H1 (cell line): ENCODE results near the gene SLC4A1. TPM values are rescaled to one million over a fixed set of nuclear protein-coding genes. Genes with fewer than 3 reads are reported as not detected.

Experiments used
- CTCF ChIA-PET: fragments of 300-600 bp; sonication (Branson Sonifier 250); formaldehyde crosslinking; loops from one replicate; lab custom pipeline; 2021; ENCODE audit not compliant: partially characterized antibody; lab: Charles Lee
- POLR2A ChIA-PET: fragments of 300-600 bp; sonication (Branson Sonifier 250); formaldehyde crosslinking; loops from one replicate; lab custom pipeline; 2021; ENCODE audit warnings: inconsistent platforms; ENCODE audit not compliant: partially characterized antibody; lab: Charles Lee
- DNase-seq, 2 experiments: peaks; one replicate each; pipeline versions ENCODE4 v3.0.0 to v3.0.0-alpha.2; 2010 to 2022; ENCODE audit warnings: low spot score in 2 of 2, low read depth in 1 of 2, mixed read lengths in 1 of 2
- FAIRE-seq: peaks from 2 replicates; lab custom pipeline; 2011; peaks lifted over from hg19 to GRCh38; lab: Jason Lieb, UNC
- H2AFZ ChIP-seq: 2 replicates; pipeline ENCODE4 v1.8.1; 2012; ENCODE audit warnings: low read length, inconsistent platforms
- H2AK5ac ChIP-seq: 2 replicates; pipeline ENCODE4 v1.6.1; 2013; ENCODE audit warnings: low read depth, low read length
- H2BK120ac ChIP-seq: replicated peaks from 2 replicates; pipeline ENCODE3; 2013; ENCODE audit warnings: low read depth, low read length, inconsistent platforms
- H2BK12ac ChIP-seq: 2 replicates; pipeline ENCODE4 v1.6.1; 2013; ENCODE audit warnings: low read depth, low read length
- H2BK15ac ChIP-seq: 2 replicates; pipeline ENCODE4 v1.6.1; 2013; ENCODE audit warnings: low read length
- H2BK20ac ChIP-seq: 2 replicates; pipeline ENCODE4 v1.6.1; 2013; ENCODE audit warnings: low read length
- H2BK5ac ChIP-seq: 2 replicates; pipeline ENCODE4 v1.6.1; 2013; ENCODE audit warnings: low read depth, low read length
- H3K14ac ChIP-seq: 2 replicates; pipeline ENCODE4 v1.6.1; 2013; ENCODE audit warnings: inconsistent platforms; ENCODE audit not compliant: insufficient read length
- H3K18ac ChIP-seq: 2 replicates; pipeline ENCODE4 v1.6.1; 2013; ENCODE audit warnings: low read length; ENCODE audit errors: extremely low read depth
- H3K23ac ChIP-seq: 2 replicates; pipeline ENCODE4 v1.6.1; 2013; ENCODE audit warnings: inconsistent platforms; ENCODE audit not compliant: insufficient read length
- H3K23me2 ChIP-seq: 2 replicates; pipeline ENCODE4 v1.6.1; 2013; ENCODE audit warnings: low read depth, low read length
- H3K27ac ChIP-seq: 2 replicates; pipeline ENCODE4 v1.6.1; 2011; ENCODE audit warnings: low read depth, low read length, inconsistent platforms
- H3K27me3 ChIP-seq, 4 experiments: replicated peaks in 1 of 4; 1 replicate in 1 of 4; 2 replicates in 3 of 4; pipeline versions ENCODE4 v1.6.1 to v1.8.1; 2011 to 2013; ENCODE audit warnings: low read length in 3 of 4, mild to moderate bottlenecking in 3 of 4, inconsistent platforms in 2 of 4, mixed read lengths in 2 of 4, moderate library complexity in 1 of 4; ENCODE audit not compliant: control insufficient read depth in 3 of 4, insufficient read depth in 3 of 4; ENCODE audit errors: extremely low read depth in 1 of 4
- H3K36me3 ChIP-seq, 4 experiments: 2 replicates each; pipeline versions ENCODE4 v1.6.1 to v1.8.1; 2011 to 2013; ENCODE audit warnings: mild to moderate bottlenecking in 4 of 4, low read length in 3 of 4, moderate library complexity in 2 of 4, control low read depth in 1 of 4, inconsistent platforms in 1 of 4; ENCODE audit not compliant: insufficient read depth in 4 of 4, control insufficient read depth in 2 of 4
- H3K4ac ChIP-seq: replicated peaks from 2 replicates; pipeline ENCODE3; 2013; ENCODE audit warnings: low read length, low read depth, mixed read lengths, inconsistent platforms; ENCODE audit not compliant: insufficient read length
- H3K4me1 ChIP-seq, 4 experiments: replicated peaks in 1 of 4; 1 replicate in 1 of 4; 2 replicates in 3 of 4; pipeline versions ENCODE4 v1.6.1 to v1.8.1; 2011 to 2013; ENCODE audit warnings: low read length in 3 of 4, inconsistent platforms in 2 of 4, mixed read lengths in 1 of 4; ENCODE audit not compliant: insufficient read depth in 4 of 4, control insufficient read depth in 3 of 4
- H3K4me2 ChIP-seq, 2 experiments: 2 replicates each; pipeline versions ENCODE4 v1.6.1 to v1.8.1; 2011 to 2013; ENCODE audit warnings: low read depth in 2 of 2, low read length in 2 of 2, control low read depth in 1 of 2, inconsistent platforms in 1 of 2, mild to moderate bottlenecking in 1 of 2; ENCODE audit not compliant: insufficient read depth in 1 of 2
- H3K4me3 ChIP-seq, 4 experiments: fragments of 200-600, 300-600 bp in 1 of 4; sonication (generic), shearing (Covaris generic), sonication (Bioruptor Twin) in 1 of 4; 2 replicates each; pipeline versions ENCODE4 v1.5.1 to v1.8.1; 2011 to 2016; ENCODE audit warnings: low read length in 4 of 4, low read depth in 3 of 4, control low read depth in 2 of 4, inconsistent platforms in 2 of 4, mild to moderate bottlenecking in 2 of 4, mixed read lengths in 1 of 4, moderate library complexity in 1 of 4; ENCODE audit not compliant: insufficient read depth in 2 of 4; ENCODE audit errors: extremely low read depth in 1 of 4
- H3K56ac ChIP-seq: replicated peaks from 2 replicates; pipeline ENCODE3; 2013; ENCODE audit warnings: low read depth, mild to moderate bottlenecking, mixed read lengths, low read length, inconsistent platforms; ENCODE audit not compliant: insufficient read length
- H3K79me1 ChIP-seq: 2 replicates; pipeline ENCODE4 v1.6.1; 2013; ENCODE audit warnings: low read depth, low read length, control low read depth
- H3K79me2 ChIP-seq, 2 experiments: 2 replicates each; pipeline versions ENCODE4 v1.6.1 to v1.8.1; 2012 to 2013; ENCODE audit warnings: low read length in 2 of 2, mild to moderate bottlenecking in 2 of 2, inconsistent platforms in 1 of 2; ENCODE audit not compliant: insufficient read depth in 2 of 2, control insufficient read depth in 1 of 2
- H3K9ac ChIP-seq, 4 experiments: replicated peaks in 1 of 4; 1 replicate in 1 of 4; 2 replicates in 3 of 4; pipeline versions ENCODE4 v1.6.1 to v1.8.1; 2011 to 2013; ENCODE audit warnings: low read depth in 3 of 4, low read length in 3 of 4, control low read depth in 2 of 4, mild to moderate bottlenecking in 2 of 4, moderate library complexity in 2 of 4, inconsistent platforms in 1 of 4; ENCODE audit errors: extremely low read depth in 1 of 4
- H3K9me3 ChIP-seq, 2 experiments: 2 replicates each; pipeline versions ENCODE4 v1.6.1 to v1.8.1; 2012 to 2013; ENCODE audit warnings: mild to moderate bottlenecking in 2 of 2, moderate library complexity in 2 of 2, control low read depth in 1 of 2, inconsistent platforms in 1 of 2, low read depth in 1 of 2, low read length in 1 of 2, mixed read lengths in 1 of 2; ENCODE audit not compliant: insufficient read depth in 2 of 2
- H4K20me1 ChIP-seq, 2 experiments: replicated peaks in 1 of 2; 2 replicates each; pipeline versions ENCODE3 to v1.8.1; 2011 to 2013; ENCODE audit warnings: inconsistent platforms in 2 of 2, low read length in 2 of 2, mild to moderate bottlenecking in 1 of 2; ENCODE audit not compliant: insufficient read depth in 2 of 2, control insufficient read depth in 1 of 2
- H4K5ac ChIP-seq: 2 replicates; pipeline ENCODE4 v1.6.1; 2013; ENCODE audit warnings: low read length, low read depth, mixed read lengths, inconsistent platforms; ENCODE audit not compliant: insufficient read length
- H4K8ac ChIP-seq: 2 replicates; pipeline ENCODE4 v1.8.0; 2013; ENCODE audit warnings: mild to moderate bottlenecking, moderate library complexity, low read length, inconsistent platforms; ENCODE audit not compliant: insufficient read depth; ENCODE audit errors: extremely low read depth
- H4K91ac ChIP-seq: replicated peaks from 2 replicates; pipeline ENCODE3; 2013; ENCODE audit warnings: low read length, mixed read lengths, inconsistent platforms; ENCODE audit not compliant: insufficient read length
- CBX5 ChIP-seq: fragments of 300-800, 300-1000 bp; sonication (generic); IDR thresholded peaks from 2 replicates; pipeline ENCODE4 v1.7.1; 2016; ENCODE audit warnings: antibody characterized with exemption, low read length, low read depth
- CHD2 ChIP-seq: IDR thresholded peaks from 2 replicates; pipeline ENCODE4 v1.6.1; 2012; ENCODE audit warnings: low read length, improper control_type of control experiment
- KDM4A ChIP-seq: IDR thresholded peaks from one replicate; pipeline ENCODE4 v1.7.1; 2012; ENCODE audit warnings: low read depth, mild to moderate bottlenecking, moderate library complexity, low read length, inconsistent platforms; ENCODE audit not compliant: severe bottlenecking
- WGBS, 2 experiments: shearing (Covaris generic) in 1 of 2; methylation state at CpG; one replicate each; pipeline versions ENCODE4 v1.1.6 to v1.1.7; 2013 to 2015; ENCODE audit warnings: low lambda C conversion rate in 2 of 2, mixed read lengths in 2 of 2, inconsistent platforms in 1 of 2, low coverage in 1 of 2, missing lambda C conversion rate in 1 of 2; ENCODE audit not compliant: insufficient replicate concordance in 2 of 2, insufficient coverage in 1 of 2, insufficient read length in 1 of 2; ENCODE audit errors: extremely low coverage in 1 of 2, missing lambda C conversion rate in 1 of 2; 5-methylcytosine and 5-hydroxymethylcytosine counted together
- polyA plus RNA-seq, 7 experiments: library from polyadenylated mRNA; depleted of rRNA in 3 of 7; stranded (reverse) in 5 of 7; unstranded in 2 of 7; fragments of >200 nt in 5 of 7; fragments of 200-250 nt in 2 of 7; gene quantifications; 1 replicate in 5 of 7; 2 replicates in 1 of 7; 4 replicates in 1 of 7; pipeline versions ENCODE4 v1.2.1 to v1.2.3, GENCODE V29; 2011 to 2013; ENCODE audit warnings: missing spikeins in 2 of 7, mixed read lengths in 2 of 7
- total RNA-seq: library from RNA; stranded (reverse); fragmentation: NEBNext Ultra II Directional; extraction: Animal tissue kit (Norgen Biotek cat#: 25700); gene quantifications from 2 replicates; pipeline ENCODE4 v1.2.1, GENCODE V29; 2021

The SLC4A1 gene
- total and polyA plus RNA-seq, 2 of the 8 experiments (the other 6 are each of a cell fraction or from before 2014, with no cell fraction given), result 0.08 TPM; not detected in 1

DNA sequence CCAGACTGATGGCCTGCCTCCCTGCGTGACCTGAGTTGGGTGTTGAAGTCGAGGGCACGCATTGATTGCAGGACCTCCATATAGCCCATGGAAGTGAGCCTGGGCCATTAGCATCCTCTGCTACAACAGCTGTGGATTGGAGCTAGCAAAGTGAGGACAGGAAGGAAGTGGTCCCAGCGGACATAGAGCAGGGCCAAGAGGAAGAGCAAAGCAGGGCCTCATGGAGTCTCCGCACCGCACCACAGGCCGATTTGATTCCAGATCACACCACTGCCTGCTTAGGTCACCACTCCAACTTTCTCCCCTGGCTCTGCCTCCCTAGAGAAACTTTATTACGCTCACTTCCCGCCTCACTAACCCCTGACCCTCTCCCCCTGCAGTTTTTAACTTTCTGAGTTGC, 37.8 kb downstream of the SLC4A1 start:
- Histone ChIP-seq H3K9ac (no peak overlapping the region; a peak in 1 of 7 replicates), H3K27ac (no peak overlapping the region), H4K20me1 (no peaks in the 10 kb centered on the region), H3K56ac (no peak overlapping the region), H3K4me3 (no peak overlapping the region), H4K91ac (no peak overlapping the region), H2BK12ac (no peak overlapping the region), H3K23ac (no peak overlapping the region), H2BK120ac (no peak overlapping the region), H3K23me2 (no peaks in the 10 kb centered on the region), H4K5ac (no peak overlapping the region), H2BK20ac (no peak overlapping the region), H3K18ac (no peak overlapping the region), H4K8ac (no peak overlapping the region), H2AFZ (peak overlapping the region; percentile 71), H3K36me3 (no peaks in the 10 kb centered on the region), H3K4ac (no peak overlapping the region), H3K4me2 (no peak overlapping the region), H2BK5ac (no peak overlapping the region), H2AK5ac (no peak overlapping the region), H3K14ac (no peak overlapping the region), H3K27me3 (no peaks in the 10 kb centered on the region; a peak in 1 of 7 replicates), H3K4me1 (no peaks in the 10 kb centered on the region), H3K79me1 (no peaks in the 10 kb centered on the region; the same call in 1 of the 2 replicates), H3K9me3 (no peaks in the 10 kb centered on the region), H2BK15ac (no peak overlapping the region), H3K79me2 (no peaks in the 10 kb centered on the region)
- ChIA-PET POLR2A (no interaction called here), CTCF (interaction anchor here (1.2 to 2.1 kb wide), 3 partner anchors 20 to 121 kb away, joined by 3 to 9 read pairs (median 5); no protein-coding TSS in a partner anchor)
- 93% methylated on average over 9 of the region's 9 CpGs; no CpG with 5 or more reads in 1 of the 2 experiments for WGBS, 2 experiments
- DNase-seq, result no peak
- no peak for FAIRE-seq
- TF ChIP-seq CHD2 (no peak), KDM4A (no peak), CBX5 (no peak)
